NOMO-1 treated with dmso at 0.1 percent for 144 hours (cell line): ENCODE measurements around the gene LIF.

ENCODE experiments used
- DNase-seq: peaks from one replicate; lab custom pipeline; 2025; ENCODE audit not compliant: unreplicated experiment; lab: John Stamatoyannopoulos, UW

Gene LIF

GRCh38 chr22:30245985-30246813 is at the start of gene LIF:
Gene LIF (minus strand): TSS chr22:30246759. CDS start chr22:30246695, 64 bp downstream.
- DNase-seq, result no peak

GRCh38 chr22:30296324-30296723 is 49.8 kb upstream of the LIF start:
- DNase-seq, result no peak

GRCh38 chr22:30295576-30295975 is 49.0 kb upstream of the LIF start:
- DNase-seq, result no peak

- no peak for DNase-seq
Observed at GRCh38 chr22:30294830-30295229, 48.3 kb upstream of the LIF start.

- DNase-seq, result no peak
Observed at GRCh38 chr22:30294066-30294465, 47.5 kb upstream of the LIF start.

GRCh38 chr22:30293026-30293425 is 46.5 kb upstream of the LIF start:
- DNase-seq, result no peak

- DNase-seq, result no peak
Observed at GRCh38 chr22:30292069-30292970, 45.8 kb upstream of the LIF start.

- no peak for DNase-seq
Observed at GRCh38 chr22:30291058-30291892, 44.7 kb upstream of the LIF start.

- no peak for DNase-seq
Observed at GRCh38 chr22:30290342-30291057, 43.9 kb upstream of the LIF start.

- DNase-seq, result no peak
Observed at GRCh38 chr22:30289980-30290313, 43.4 kb upstream of the LIF start.

GRCh38 chr22:30289141-30289979 is 42.8 kb upstream of the LIF start, which contains the start of gene CASTOR1:
Gene CASTOR1 (minus strand): TSS chr22:30289505. CDS start chr22:30289497, 8 bp downstream.
- DNase-seq, result peak; percentile 96

- DNase-seq, result no peak
Observed at GRCh38 chr22:30288419-30289140, 42.0 kb upstream of the LIF start.

GRCh38 chr22:30287648-30288418 is 41.3 kb upstream of the LIF start:
- peak; percentile 62 for DNase-seq

GRCh38 chr22:30286813-30287647 is 40.5 kb upstream of the LIF start:
- peak; percentile 20 for DNase-seq

- DNase-seq, result no peak
Observed at GRCh38 chr22:30286331-30286730, 39.8 kb upstream of the LIF start.

GRCh38 chr22:30285846-30286200 is 39.3 kb upstream of the LIF start:
- DNase-seq, result no peak

GRCh38 chr22:30285176-30285845 is 38.8 kb upstream of the LIF start:
- DNase-seq, result no peak
